HG02588 (cell line): ENCODE data around the gene SLC22A1.

Experiments used
- ATAC-seq: cut with Tn5 transposase; IDR thresholded peaks from one replicate; pipeline ENCODE4 v1.9.1; 2021; ENCODE audit warnings: mild to moderate bottlenecking, moderate library complexity; ENCODE audit not compliant: unreplicated experiment

SLC22A1 gene

DNA sequence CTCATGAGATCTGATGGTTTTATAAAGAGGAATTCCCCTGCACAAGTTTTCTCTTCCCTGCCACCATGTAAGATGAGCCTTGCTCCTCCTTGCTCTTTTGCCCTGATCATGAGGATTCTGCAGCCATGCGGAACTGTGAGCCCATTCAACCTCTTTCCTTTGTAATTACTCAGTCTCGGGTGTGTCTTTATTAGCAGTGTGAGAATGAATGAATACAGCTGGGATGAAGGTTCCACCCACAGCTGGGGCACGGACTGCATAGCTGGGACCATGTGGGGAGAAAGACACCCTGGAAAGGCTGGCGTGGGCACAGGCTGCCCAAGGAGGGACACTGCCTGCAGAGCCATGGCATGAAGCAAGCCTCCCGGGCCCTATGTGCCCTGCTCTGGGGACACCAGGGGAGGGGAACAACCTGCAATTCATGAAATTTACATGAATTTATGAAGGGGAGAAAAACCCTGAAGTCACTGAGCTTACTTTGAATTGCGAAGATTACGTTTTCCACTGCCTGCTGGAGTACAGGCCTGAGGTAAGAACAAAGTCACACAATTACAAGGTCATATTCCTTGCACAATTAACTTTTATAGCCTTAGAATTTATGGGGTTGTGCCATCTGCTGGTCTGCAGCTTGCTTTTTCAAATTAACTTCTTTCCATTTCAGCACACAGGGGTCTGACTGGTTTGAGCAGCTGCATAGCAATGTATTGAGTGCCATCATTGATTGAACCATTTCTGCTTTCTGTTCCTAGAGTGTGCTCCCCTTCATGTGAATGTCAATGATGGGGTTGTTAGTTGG, 46.2 kb downstream of the SLC22A1 start:
- no peak for ATAC-seq

DNA sequence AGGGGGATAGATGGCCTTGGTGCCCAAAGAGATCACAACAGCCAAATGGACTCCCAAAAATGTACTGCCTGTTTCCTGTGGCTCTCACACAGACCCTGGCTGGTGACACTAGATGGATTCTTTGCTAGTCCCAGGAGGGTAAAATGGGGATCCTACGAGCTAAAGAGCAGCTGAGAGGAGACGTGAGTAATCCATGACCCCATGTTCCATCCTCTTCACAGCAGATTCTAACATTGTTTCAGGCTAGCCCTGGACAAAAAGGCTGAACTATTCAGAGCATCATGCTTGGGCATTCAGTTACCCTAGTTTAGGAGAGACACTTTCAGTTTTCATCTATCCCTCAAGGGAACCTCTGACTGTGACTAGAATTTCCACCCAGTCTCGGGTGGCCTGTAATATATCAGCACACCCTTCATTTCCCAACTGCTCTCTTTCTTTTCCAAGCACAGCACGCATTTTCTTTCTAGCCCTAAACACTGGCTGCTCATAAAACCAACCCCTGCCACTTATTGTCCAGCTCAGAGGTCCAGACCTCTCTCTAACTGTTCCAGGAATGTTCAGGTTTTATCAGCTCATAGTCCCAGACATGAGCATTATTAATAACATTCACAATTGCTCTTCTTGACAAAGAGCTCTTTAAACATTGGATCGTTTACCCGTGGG, 48.5 kb downstream of the SLC22A1 start:
- ATAC-seq: no peak

GRCh38 chr6:160172704-160173103, 51.1 kb downstream of the SLC22A1 start:
- no peak for ATAC-seq

GRCh38 chr6:160173806-160174527, 52.4 kb downstream of the SLC22A1 start:
- no peak for ATAC-seq

- no peak for ATAC-seq
Observed at GRCh38 chr6:160174681-160175080, 53.1 kb downstream of the SLC22A1 start.

DNA sequence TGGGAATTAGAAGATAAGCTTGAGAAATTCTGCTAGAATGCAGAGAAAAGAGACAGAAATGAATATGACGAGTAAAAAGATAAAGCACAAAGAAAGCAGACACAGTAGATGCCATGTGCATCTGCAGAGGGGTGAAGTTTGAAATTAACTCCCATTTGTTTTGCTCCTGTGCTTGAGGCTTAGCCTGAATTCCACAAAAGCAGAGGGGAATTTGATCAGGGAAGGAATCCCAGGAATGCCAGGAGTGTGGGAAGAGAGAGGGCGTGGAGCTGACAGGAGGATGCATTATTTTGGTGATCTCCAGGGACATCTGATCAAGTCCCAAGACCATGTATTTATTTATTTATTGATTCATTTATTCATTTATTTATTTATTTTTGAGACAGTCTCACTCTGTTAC, 55.6 kb downstream of the SLC22A1 start:
- no peak for ATAC-seq

GRCh38 chr6:160178271-160178670, 56.7 kb downstream of the SLC22A1 start:
- no peak for ATAC-seq

GRCh38 chr6:160180706-160181105, 59.1 kb downstream of the SLC22A1 start:
- no peak for ATAC-seq

DNA sequence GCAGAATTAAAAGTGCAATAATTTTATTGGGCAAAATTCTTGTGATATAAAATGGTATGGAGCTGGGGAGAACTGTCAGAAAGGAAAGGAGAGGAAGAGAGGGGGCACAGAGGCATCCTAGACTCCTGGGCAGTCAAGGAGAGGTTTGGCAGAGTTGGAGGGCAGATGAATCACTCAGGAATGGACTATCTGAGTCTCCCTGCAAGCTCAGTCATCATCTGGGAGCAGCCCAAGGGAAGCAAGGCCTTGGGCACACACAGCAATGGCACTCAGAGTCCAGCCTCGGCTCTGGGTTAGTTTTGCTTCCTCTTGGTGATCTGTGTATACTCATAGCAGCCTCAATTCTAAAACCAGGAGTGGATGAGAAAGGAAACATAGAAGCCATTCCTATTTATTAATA, 67.2 kb downstream of the SLC22A1 start:
- no peak for ATAC-seq

GRCh38 chr6:160190081-160190480, 68.5 kb downstream of the SLC22A1 start:
- no peak for ATAC-seq

DNA sequence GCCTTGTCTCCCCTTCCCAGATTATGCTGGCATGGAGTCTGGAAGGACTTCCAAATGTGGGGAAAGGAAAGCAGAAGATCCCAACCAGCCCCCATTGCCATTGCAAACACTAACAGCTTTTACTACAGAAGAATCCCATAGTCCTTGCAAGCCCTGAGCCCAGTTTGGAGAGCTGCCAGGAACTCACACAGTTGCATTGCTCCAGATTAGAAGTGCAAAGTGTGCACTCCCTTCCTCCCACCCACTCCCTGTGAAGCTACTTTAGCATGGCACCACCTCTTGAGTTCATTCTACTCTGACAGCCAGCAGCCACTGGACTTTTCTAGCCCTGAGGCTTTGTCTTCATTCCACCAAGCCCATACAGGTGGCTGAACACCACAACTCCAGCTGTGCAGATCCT, 69.4 kb downstream of the SLC22A1 start:
- ATAC-seq: no peak

- no peak for ATAC-seq
Observed at GRCh38 chr6:160192840-160193239, 71.2 kb downstream of the SLC22A1 start.

- ATAC-seq: no peak
Observed at GRCh38 chr6:160194808-160195207, 73.2 kb downstream of the SLC22A1 start.

DNA sequence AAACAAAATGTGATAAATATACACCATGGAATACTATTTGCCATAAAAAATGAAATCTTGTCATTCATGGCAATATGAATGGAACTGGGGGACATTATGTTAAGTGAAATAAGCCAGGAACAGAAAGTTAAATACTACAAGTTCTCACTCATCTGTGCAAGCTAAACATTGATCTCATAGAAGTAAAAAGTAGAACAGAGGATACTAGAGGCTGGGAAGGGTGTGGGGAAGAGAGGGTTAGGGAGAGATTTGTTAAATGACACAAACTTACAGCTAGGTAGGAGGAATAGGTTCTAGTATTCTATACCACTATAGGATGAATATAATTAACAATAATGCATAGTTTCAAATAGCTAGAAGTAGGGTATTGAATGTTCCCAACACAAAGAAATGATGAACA, 76.0 kb downstream of the SLC22A1 start:
- no peak for ATAC-seq

DNA sequence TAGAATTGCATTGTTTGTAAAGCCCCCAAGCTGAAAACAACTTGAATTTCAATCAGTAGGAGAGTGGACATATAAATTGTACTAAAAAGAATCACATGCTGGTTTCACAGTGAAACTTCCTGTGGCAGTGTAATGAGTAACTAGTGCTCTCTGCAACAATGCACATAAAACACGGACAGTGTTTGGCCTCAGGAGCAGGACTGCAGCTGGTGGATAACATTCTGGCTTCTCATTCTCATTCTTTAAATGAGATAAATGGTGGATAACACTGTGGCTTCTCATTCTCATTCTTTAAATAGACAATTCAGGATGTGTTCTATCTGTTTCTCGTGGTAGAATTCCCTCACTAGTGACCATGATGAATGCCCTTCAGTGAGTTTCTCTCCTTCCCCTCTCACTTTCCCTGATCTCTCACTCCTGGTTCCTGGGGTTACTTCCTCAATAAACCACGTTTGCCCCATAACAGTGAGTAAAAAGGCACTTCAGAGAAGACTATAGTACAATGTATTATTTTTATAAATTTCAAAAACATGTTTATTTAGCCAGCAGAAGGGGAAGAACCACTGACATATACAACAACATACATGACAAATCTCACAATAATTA, 77.1 kb downstream of the SLC22A1 start:
- ATAC-seq: peak; percentile 89

GRCh38 chr6:160201061-160201460, 79.4 kb downstream of the SLC22A1 start:
- no peak for ATAC-seq

DNA sequence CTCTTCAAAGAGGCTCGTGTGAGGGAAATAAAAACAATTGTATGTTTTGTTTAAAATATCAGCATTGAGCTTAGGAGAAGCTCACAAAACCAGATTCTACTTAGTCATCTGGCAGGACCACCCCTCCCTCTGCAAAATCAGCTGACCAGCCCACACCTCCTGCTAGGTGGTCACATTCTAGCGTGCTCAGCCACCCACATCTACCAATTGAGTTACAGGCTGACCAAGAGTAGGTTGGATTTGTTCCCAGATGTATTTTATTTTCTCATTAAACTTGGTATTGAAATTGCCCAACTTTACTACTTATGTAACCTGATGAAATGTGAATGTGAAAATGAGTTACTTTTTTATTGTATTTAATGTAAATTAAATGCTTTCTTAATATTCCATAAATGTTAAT, 80.8 kb downstream of the SLC22A1 start:
- ATAC-seq: no peak

- ATAC-seq: no peak
Observed at GRCh38 chr6:160203076-160203475, 81.5 kb downstream of the SLC22A1 start.

- ATAC-seq: no peak
Observed at GRCh38 chr6:160203522-160203921, 81.9 kb downstream of the SLC22A1 start.

- no peak for ATAC-seq
Observed at GRCh38 chr6:160203953-160204352, 82.3 kb downstream of the SLC22A1 start.

GRCh38 chr6:160204710-160205109, 83.1 kb downstream of the SLC22A1 start:
- ATAC-seq: no peak
